Pancreas (tissue), 10 donors: ENCODE data around the gene SYK. TPM values are rescaled to one million over a fixed set of nuclear protein-coding genes. Genes with fewer than 3 reads are reported as not detected.

ENCODE experiments used
- ATAC-seq, 4 donors: fragments of 200-7000 bp; cut with Tn5 transposase; one replicate each; pipeline versions ENCODE4 v1.8.0 to v1.9.1; 2020; ENCODE audit warnings: mild to moderate bottlenecking in 4 of 4, moderate library complexity in 4 of 4
- DNase-seq, 6 donors: peaks; one replicate each; pipeline ENCODE4 v3.0.0-alpha.2; 2020
- FAIRE-seq: peaks from 2 replicates; lab custom pipeline; 2012; peaks lifted over from hg19 to GRCh38; lab: Jason Lieb, UNC
- H3K27ac ChIP-seq, 4 donors: fragments of 200-600 bp; sonication (generic); 1 replicate in 3 of 4; 2 replicates in 1 of 4; pipeline versions ENCODE4 v1.5.0 to v1.8.0; 2020
- H3K27me3 ChIP-seq, 4 donors: fragments of 200-600 bp; one replicate each; pipeline ENCODE4 v1.8.0; 2021
- H3K36me3 ChIP-seq, 3 donors: fragments of 200-600 bp; sonication (generic) in 1 of 3; one replicate each; pipeline versions ENCODE4 v1.5.0 to v1.8.0; 2020 to 2021
- H3K4me1 ChIP-seq, 3 donors: fragments of 200-600 bp; one replicate each; pipeline ENCODE4 v1.8.0; 2021
- H3K4me3 ChIP-seq, 4 donors: fragments of 200-600 bp; sonication (generic) in 2 of 4; one replicate each; pipeline versions ENCODE4 v1.5.0 to v1.8.0; 2020 to 2021
- H3K9me3 ChIP-seq, 4 donors: fragments of 200-600 bp; one replicate each; pipeline ENCODE4 v1.8.0; 2021
- WGBS, 2 donors: extraction: QIAGEN DNeasy Blood & Tissue Kit; methylation state at CpG; one replicate each; pipeline ENCODE4 v1.1.7; 2013; 5-methylcytosine and 5-hydroxymethylcytosine counted together
- intact Hi-C, 3 donors: fragments of 100-400 bp; cut with DNase I; formaldehyde crosslinking; loops; one replicate each; pipeline versions ENCODE4 v1.11.1 to v1.14.2; 2022
- polyA plus RNA-seq, 2 donors: library from polyadenylated mRNA; stranded (reverse); fragments of 200-250 nt; gene quantifications; one replicate each; pipeline ENCODE4 v1.2.3, GENCODE V29; 2013
- total RNA-seq, 6 donors: library from RNA; stranded (reverse); fragmentation: NEBNext Ultra II Directional in 4 of 6; extraction: Animal tissue kit (Norgen Biotek cat#: 25700) in 4 of 6; gene quantifications; one replicate each; pipeline versions ENCODE4 v1.2.1 to v1.2.4, GENCODE V29; 2021 to 2023
- TF ChIP-seq, protein P1 (sequence below), 4 donors: fragments of 200-600 bp; sonication (generic) in 3 of 4; IDR thresholded peaks; one replicate each; pipeline versions ENCODE4 v1.5.0 to v1.8.0; 2021; ENCODE audit warnings: antibody characterized with exemption in 4 of 4
- donor health status: healthy with polysubstance abuse.
- donor health status: DM: no; HTN: no; CAD: no; lungs with moderate emphysema.
- donor health status: DM: no; HTN: no; CAD: no.
- donor health status: control.
- donor health status: control.
- donor health status: Bipolar disorder and iron deficiency.
- donor health status: DM: yes; HTN: yes; CAD: no.
- donor health status: DM: no; HTN: no; CAD: no.
- donor health status: DM: no; HTN: no; CAD: no.
- donor health status: DM: yes; HTN: yes; CAD: no.

SYK gene
- total and polyA plus RNA-seq, 8 donors: 5.5 to 41.1 (median 11.3) TPM

DNA sequence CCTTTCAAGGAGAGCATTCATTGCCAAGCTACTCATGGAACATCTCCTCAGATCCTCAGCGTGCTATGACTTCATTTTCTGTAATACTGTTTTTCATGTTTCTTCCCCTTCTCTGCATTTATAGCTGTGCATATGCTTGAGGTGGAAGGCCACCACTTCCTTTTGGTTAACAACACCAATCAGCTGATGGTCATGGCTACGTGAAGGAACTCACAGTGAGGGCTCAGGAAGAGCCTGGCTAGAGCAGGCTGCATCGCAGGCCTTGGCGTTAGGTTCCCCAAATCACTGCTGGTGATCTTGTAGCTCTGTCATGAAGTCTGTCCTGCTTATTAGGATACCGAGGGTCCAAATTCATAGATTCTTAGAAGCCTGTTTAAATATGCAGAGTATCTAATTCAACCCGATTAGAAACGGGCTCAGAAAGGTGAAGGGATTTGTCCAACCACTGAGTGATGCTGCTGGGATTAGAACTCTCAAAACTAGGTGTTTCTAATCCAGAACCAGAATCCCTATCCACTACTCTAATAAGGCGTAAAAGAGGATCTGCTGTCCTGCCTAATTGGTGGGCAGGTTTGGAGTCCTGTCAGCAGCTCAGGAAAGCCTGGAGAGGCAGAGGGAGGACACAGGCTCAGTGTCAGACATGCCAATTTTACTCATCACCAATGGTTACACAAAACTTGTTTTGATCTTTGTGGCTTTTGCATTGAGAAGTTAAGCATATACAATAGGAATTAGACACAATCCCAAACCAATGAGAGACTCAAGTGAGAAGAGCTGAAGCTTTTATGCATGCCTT is 7.5 kb downstream of the SYK start:
- DNase-seq (peak in 1 of 6 donors; percentile 46), FAIRE-seq (no peak), ATAC-seq (peak in 2 of 4 donors; percentile 45 to 74)
- intact Hi-C loops: no loop called here
- Histone ChIP-seq H3K9me3 (no peaks in the 10 kb centered on the region), H3K36me3 (no peaks in the 10 kb centered on the region), H3K4me1 (peaks cover 0 to 23% (median 0%) of the 10 kb centered on the region in 3 donors), H3K27me3 (no peaks in the 10 kb centered on the region), H3K27ac (peak overlapping the region in 1 of 4 donors; percentile 8), H3K4me3 (no peak overlapping the region)
- TF ChIP-seq, protein P1, sequence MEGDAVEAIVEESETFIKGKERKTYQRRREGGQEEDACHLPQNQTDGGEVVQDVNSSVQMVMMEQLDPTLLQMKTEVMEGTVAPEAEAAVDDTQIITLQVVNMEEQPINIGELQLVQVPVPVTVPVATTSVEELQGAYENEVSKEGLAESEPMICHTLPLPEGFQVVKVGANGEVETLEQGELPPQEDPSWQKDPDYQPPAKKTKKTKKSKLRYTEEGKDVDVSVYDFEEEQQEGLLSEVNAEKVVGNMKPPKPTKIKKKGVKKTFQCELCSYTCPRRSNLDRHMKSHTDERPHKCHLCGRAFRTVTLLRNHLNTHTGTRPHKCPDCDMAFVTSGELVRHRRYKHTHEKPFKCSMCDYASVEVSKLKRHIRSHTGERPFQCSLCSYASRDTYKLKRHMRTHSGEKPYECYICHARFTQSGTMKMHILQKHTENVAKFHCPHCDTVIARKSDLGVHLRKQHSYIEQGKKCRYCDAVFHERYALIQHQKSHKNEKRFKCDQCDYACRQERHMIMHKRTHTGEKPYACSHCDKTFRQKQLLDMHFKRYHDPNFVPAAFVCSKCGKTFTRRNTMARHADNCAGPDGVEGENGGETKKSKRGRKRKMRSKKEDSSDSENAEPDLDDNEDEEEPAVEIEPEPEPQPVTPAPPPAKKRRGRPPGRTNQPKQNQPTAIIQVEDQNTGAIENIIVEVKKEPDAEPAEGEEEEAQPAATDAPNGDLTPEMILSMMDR (IDR thresholded peaks at IDR 0.05): no peak
- 92 to 94% methylated on average over 8 of the region's 8 CpGs for WGBS, 2 donors

DNA sequence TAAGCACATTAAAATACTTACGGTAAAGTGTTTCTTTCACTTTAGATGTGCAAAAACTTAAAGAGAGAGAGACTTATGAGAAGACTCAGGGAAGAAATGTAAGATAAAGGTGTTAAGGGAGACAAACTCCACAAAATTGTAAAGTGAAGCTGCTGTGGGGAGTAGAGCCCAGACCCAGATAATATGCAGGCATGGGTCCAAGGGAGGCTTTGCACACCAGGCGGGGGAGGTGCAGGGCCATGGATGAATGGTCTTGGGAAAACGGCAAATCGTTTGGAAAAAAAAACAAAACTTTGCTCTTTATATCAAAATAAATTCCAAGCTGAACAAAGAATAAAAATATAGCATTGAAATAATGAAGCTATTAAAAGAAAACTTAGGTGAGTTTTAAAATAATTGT is 9.1 kb downstream of the SYK start:
- no peaks in the 10 kb centered on the region for H3K36me3 ChIP-seq

DNA sequence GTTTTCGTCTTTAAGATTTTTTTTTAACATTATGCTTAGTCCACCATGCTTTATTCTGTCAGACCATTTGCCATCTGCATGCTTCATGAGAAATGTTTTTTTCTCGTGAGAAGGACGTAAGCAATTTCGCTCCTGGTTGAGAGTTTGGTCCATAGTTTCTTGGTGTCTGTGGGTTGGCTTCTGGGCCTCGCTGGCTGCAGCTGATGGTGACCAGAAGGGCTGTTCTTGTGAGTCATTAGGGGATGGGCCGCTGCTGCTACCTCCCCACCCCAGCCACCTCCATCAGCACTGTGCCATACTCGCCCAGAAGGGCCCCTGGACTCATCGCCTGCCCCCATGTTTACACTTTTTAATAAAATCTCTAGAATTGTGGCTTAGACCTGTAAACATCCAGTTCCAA is 11.4 kb downstream of the SYK start:
- intact Hi-C loops: no loop called here
- Histone ChIP-seq H3K36me3 (no peaks in the 10 kb centered on the region), H3K9me3 (no peaks in the 10 kb centered on the region), H3K4me1 (peaks cover 0 to 3% (median 0%) of the 10 kb centered on the region in 3 donors), H3K27me3 (no peaks in the 10 kb centered on the region), H3K27ac (no peak overlapping the region), H3K4me3 (no peak overlapping the region)
- no peak for DNase-seq
- 93 to 94% methylated on average over 8 of the region's 8 CpGs for WGBS, 2 donors
- no peak for ATAC-seq
- FAIRE-seq: no peak
- TF ChIP-seq, protein P1 (IDR thresholded peaks at IDR 0.05): no peak

More for the DNA sequence above, 9.1 kb downstream of the SYK start:
- Histone ChIP-seq H3K9me3 (no peaks in the 10 kb centered on the region), H3K27ac (no peak overlapping the region), H3K27me3 (no peaks in the 10 kb centered on the region), H3K4me3 (no peak overlapping the region), H3K4me1 (peaks cover 0 to 10% (median 0%) of the 10 kb centered on the region in 3 donors)
- no peak for DNase-seq
- no peak for ATAC-seq
- no peak for FAIRE-seq
- WGBS, 2 donors: 80 to 87% methylated on average over 4 of the region's 4 CpGs
- intact Hi-C loops: no loop called here
- TF ChIP-seq, protein P1 (IDR thresholded peaks at IDR 0.05): no peak

DNA sequence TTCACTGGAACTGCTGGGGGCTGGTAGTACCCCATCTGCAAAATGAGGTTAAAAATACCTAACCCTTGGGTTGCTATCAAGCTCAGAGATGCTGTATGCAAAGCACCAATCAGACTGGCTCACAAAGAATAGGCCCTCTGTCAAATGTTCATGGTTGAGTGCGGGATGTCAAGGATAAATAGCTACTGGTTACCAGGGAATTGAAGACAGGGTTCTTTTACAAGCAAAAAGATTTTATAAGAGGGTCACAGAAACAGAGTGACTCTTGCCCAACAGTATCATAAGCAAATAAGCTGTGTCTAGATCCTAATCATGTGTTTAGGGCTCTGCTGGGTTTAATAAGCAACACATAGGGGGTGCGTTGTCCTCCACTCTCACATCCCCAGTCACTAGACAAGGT is 11.9 kb downstream of the SYK start:
- intact Hi-C loops: no loop called here
- Histone ChIP-seq H3K27me3 (no peaks in the 10 kb centered on the region), H3K4me1 (peaks cover 0 to 3% (median under 1%) of the 10 kb centered on the region in 3 donors), H3K4me3 (no peak overlapping the region), H3K9me3 (no peaks in the 10 kb centered on the region), H3K36me3 (no peaks in the 10 kb centered on the region), H3K27ac (no peak overlapping the region)
- ATAC-seq (no peak), DNase-seq (no peak), FAIRE-seq (no peak)
- WGBS, 2 donors: 91 to 96% methylated on average over 2 of the region's 2 CpGs
- TF ChIP-seq, protein P1 (IDR thresholded peaks at IDR 0.05): no peak

DNA sequence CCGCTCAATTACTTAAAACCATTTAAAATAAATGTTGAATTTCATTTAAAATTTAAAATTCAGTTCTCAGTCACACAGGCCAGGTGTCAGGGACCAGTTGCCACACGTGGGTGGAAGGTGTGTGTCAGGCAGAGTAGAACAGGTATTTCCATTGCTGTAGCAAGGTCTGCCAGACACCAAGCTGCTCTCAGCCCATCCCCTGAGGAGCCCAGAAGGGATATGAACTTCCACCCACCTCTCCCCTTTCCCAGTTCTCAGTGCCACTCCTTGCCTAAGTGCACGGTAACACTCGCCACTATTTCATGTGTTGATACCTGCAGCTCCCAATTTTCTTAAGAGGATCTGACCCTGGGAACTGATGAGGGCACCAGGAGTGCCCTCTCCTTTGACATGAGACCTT is 12.7 kb downstream of the SYK start:
- no peak overlapping the region for H3K4me3 ChIP-seq
- 89% methylated on average over 4 of the region's 4 CpGs for WGBS, 2 donors
- DNase-seq (no peak), ATAC-seq (no peak), FAIRE-seq (no peak)
- TF ChIP-seq, protein P1 (IDR thresholded peaks at IDR 0.05): no peak
- H3K27ac ChIP-seq: no peak overlapping the region
- H3K4me1 ChIP-seq: peaks cover 0 to 8% (median 6%) of the 10 kb centered on the region in 3 donors
- intact Hi-C loops: no loop called here
- H3K27me3 ChIP-seq: no peaks in the 10 kb centered on the region
- no peaks in the 10 kb centered on the region for H3K9me3 ChIP-seq
- H3K36me3 ChIP-seq: no peaks in the 10 kb centered on the region
